Right atrium auricular region (tissue), 2 donors: ENCODE data around the gene ARFGAP3. TPM values are rescaled to one million over a fixed set of nuclear protein-coding genes. Genes with fewer than 3 reads are reported as not detected.

Source experiments
- DNase-seq: peaks from one replicate; pipeline ENCODE4 v3.0.0-alpha.2; 2019; ENCODE audit warnings: low spot score
- H3K27ac ChIP-seq, 2 donors: fragments of 200-600 bp; sonication (generic); 1 replicate in 1 of 2; 2 replicates in 1 of 2; pipeline ENCODE4 v1.5.1; 2016 to 2019
- H3K27me3 ChIP-seq, 2 donors: fragments of 200-600 bp; sonication (generic); one replicate each; pipeline versions ENCODE4 v1.5.1 to v1.6.0; 2017 to 2019
- H3K36me3 ChIP-seq: fragments of 200-600 bp; sonication (generic); one replicate; pipeline ENCODE4 v1.5.1; 2016
- H3K4me1 ChIP-seq, 2 donors: fragments of 200-600 bp; sonication (generic); one replicate each; pipeline versions ENCODE4 v1.5.1 to v1.6.0; 2017 to 2019
- H3K4me3 ChIP-seq, 2 donors: fragments of 200-600 bp; sonication (generic); 1 replicate in 1 of 2; 2 replicates in 1 of 2; pipeline ENCODE4 v1.5.1; 2017 to 2019; ENCODE audit warnings: mild to moderate bottlenecking in 1 of 2, moderate library complexity in 1 of 2
- H3K9me3 ChIP-seq, 2 donors: fragments of 200-600 bp; sonication (generic); one replicate each; pipeline ENCODE4 v1.5.1; 2019
- total RNA-seq, 2 donors: library from RNA; depleted of rRNA; stranded (reverse); fragments of >200 nt; gene quantifications; one replicate each; pipeline ENCODE4 v1.1.0, GENCODE V29; 2016
- TF ChIP-seq, protein P1 (sequence below), 2 donors: fragments of 200-600 bp; sonication (generic); IDR thresholded peaks; one replicate each; pipeline ENCODE4 v1.5.1; 2019; ENCODE audit warnings: antibody characterized with exemption in 2 of 2

Gene ARFGAP3
- total RNA-seq, 2 donors from 2014 or later: 27.4 to 29.6 TPM

- Histone ChIP-seq H3K9me3 (no peaks in the 10 kb centered on the region), H3K36me3 (peaks cover 37% of the 10 kb centered on the region), H3K27ac (peak overlapping the region in 1 of 2 donors; percentile 61), H3K4me1 (peaks cover 0 to 44% of the 10 kb centered on the region in 2 donors), H3K4me3 (no peak overlapping the region), H3K27me3 (no peaks in the 10 kb centered on the region)
- DNase-seq: no peak
- TF ChIP-seq, protein P1, sequence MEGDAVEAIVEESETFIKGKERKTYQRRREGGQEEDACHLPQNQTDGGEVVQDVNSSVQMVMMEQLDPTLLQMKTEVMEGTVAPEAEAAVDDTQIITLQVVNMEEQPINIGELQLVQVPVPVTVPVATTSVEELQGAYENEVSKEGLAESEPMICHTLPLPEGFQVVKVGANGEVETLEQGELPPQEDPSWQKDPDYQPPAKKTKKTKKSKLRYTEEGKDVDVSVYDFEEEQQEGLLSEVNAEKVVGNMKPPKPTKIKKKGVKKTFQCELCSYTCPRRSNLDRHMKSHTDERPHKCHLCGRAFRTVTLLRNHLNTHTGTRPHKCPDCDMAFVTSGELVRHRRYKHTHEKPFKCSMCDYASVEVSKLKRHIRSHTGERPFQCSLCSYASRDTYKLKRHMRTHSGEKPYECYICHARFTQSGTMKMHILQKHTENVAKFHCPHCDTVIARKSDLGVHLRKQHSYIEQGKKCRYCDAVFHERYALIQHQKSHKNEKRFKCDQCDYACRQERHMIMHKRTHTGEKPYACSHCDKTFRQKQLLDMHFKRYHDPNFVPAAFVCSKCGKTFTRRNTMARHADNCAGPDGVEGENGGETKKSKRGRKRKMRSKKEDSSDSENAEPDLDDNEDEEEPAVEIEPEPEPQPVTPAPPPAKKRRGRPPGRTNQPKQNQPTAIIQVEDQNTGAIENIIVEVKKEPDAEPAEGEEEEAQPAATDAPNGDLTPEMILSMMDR (IDR thresholded peaks at IDR 0.05): no peak
These were observed 61.0 kb downstream of the ARFGAP3 start for GRCh38 chr22:42796081-42796480.

GRCh38 chr22:42794551-42795510, 62.2 kb downstream of the ARFGAP3 start:
- TF ChIP-seq, protein P1 (IDR thresholded peaks at IDR 0.05): peak in 1 of 2 donors; percentile 38
- Histone ChIP-seq H3K27me3 (no peaks in the 10 kb centered on the region), H3K4me3 (no peak overlapping the region), H3K36me3 (peaks cover 28% of the 10 kb centered on the region), H3K4me1 (peaks cover 0 to 38% of the 10 kb centered on the region in 2 donors), H3K27ac (peak overlapping the region; percentile 82 to 88), H3K9me3 (no peaks in the 10 kb centered on the region)
- DNase-seq: no peak

DNA sequence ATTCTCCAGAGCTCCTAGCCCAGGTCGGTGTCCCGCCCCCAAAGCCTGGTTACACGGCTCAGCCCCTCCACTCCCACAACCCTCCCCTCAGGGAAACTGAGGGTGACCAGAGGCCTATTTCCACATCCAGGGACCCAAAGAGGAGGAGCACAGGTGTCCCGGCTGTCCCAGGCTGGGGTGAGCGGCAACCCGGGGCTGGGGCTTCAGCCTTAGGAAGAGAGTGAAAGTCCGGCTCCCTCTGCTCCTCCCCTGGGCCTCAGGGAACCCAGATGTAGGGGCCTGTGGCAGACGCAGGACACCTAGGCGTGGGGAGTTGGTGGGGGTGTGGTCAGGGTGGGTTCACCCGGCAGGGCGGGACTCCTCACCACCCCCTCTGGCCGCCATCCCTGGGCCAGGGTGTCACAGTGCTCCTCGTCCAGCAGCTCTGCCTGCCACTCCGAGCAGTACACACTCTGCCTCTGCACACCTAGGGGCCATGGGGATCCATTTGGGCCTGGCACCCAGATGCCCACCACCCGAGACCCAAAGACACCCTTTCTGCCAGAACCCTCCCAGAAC, 63.1 kb downstream of the ARFGAP3 start:
- Histone ChIP-seq H3K36me3 (peaks cover 20% of the 10 kb centered on the region), H3K4me1 (peaks cover 0 to 38% of the 10 kb centered on the region in 2 donors), H3K9me3 (no peaks in the 10 kb centered on the region), H3K4me3 (no peak overlapping the region), H3K27ac (peak overlapping the region; percentile 82 to 88), H3K27me3 (no peaks in the 10 kb centered on the region)
- no peak for DNase-seq
- TF ChIP-seq, protein P1 (IDR thresholded peaks at IDR 0.05): no peak

DNA sequence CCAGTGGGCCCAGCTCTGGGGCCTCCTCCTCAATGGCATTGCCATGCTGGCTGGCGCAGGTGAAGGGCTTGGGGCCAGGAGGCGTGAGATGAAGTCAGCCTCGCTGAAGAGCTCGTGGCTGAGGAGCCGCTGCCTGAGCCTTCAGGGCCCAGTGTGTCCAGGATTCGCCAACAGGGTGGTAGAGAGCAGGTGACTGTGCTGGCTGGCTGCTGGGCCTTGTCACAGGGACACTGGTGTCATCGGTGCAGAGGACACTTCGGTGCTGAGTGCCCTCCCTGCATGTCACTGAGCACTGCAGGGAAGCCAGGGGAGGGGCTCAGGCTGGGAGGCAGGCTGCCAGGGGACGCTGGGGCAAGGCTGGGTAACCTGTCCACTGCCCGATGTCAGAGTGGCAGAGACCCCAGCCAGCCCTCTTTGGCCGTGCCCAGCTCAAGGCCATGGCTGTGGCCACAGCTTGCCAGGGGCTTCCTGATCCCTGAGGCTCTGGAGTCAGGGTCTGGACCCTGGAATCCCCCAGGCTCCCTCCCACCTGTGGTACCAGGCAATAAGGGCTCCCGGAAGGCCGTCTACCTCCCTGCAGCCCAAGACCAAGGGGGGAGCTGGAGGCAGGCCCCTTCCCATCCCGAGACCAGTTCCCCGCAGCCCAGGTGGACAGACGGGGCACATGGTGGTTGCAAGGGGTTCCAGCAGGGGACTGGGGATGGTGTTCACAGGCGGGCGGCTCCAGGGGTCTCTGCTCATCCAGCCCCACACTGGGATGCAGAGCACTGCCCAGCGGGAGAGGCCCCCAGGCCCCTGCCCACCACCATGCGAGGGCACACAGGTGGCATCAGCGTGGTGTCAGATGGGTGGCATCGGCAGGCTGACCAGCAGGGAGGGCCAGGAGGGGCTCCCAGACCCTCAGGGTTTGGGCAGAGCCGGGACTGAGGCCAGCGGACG, 63.9 kb downstream of the ARFGAP3 start:
- DNase-seq: peak; percentile 64
- Histone ChIP-seq H3K36me3 (peaks cover 15% of the 10 kb centered on the region), H3K4me1 (peaks cover 0 to 38% of the 10 kb centered on the region in 2 donors), H3K27ac (peak overlapping the region; percentile 82 to 88), H3K27me3 (no peaks in the 10 kb centered on the region), H3K4me3 (no peak overlapping the region), H3K9me3 (no peaks in the 10 kb centered on the region)
- TF ChIP-seq, protein P1 (IDR thresholded peaks at IDR 0.05): no peak

DNA sequence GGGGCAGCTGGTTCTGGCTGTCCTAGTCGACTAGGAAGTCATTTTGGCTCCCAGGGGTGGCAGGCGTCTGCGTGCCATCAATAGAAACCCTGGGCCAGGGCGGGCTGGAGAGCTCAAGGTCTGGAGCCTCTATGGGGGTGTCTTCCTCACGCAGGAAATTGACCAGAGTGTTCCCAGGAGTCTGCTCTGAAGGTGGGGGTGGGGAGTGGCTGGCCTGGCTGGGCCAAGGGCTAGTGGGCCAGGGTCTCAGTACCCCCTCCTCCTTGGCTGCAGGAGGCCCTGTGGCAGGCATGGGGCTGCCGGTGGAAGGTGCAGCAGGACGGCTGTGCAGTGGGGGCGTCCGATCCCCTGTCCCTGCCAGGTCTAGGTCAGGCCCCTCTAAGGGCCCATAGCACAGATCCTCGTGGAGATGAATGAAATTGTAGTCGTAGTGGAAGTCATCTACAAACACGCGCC, 64.6 kb downstream of the ARFGAP3 start:
- TF ChIP-seq, protein P1 (IDR thresholded peaks at IDR 0.05): no peak
- Histone ChIP-seq H3K4me3 (no peak overlapping the region), H3K27me3 (no peaks in the 10 kb centered on the region), H3K9me3 (no peaks in the 10 kb centered on the region), H3K27ac (peak overlapping the region; percentile 82 to 88), H3K36me3 (peaks cover 9% of the 10 kb centered on the region), H3K4me1 (peaks cover 0 to 37% of the 10 kb centered on the region in 2 donors)
- no peak for DNase-seq
